K562 (cell line): Measurements from ENCODE around the gene SOHLH2. TPM values are rescaled to one million over a fixed set of nuclear protein-coding genes. Genes with fewer than 3 reads are reported as not detected.

Experiments used
- ATAC-seq: fragments of 200-7000 bp; cut with Tn5 transposase; 3 replicates; pipeline ENCODE4 v1.9.1; 2020; ENCODE audit warnings: moderate library complexity
- BruUV-seq: library from RNA; stranded (reverse); fragments of 400-500 nt; replicated peaks from 2 replicates; lab custom pipeline; 2021; lab: Mats Ljungman, UMichigan
- CTCF ChIA-PET: fragments of 300-600 bp; formaldehyde crosslinking; extraction: SDS; loops from one replicate; lab custom pipeline; 2021; ENCODE audit warnings: low intra/inter-chr PET ratio; lab: Yijun Ruan, JAX
- POLR2A ChIA-PET: fragments of 300-600, 350-650 bp; sonication (Branson Sonifier 250); formaldehyde crosslinking; extraction: SDS; loops from one replicate; lab custom pipeline; 2021; ENCODE audit warnings: antibody characterized with exemption, inconsistent platforms; lab: Yijun Ruan, JAX
- DNase-seq, 4 experiments: peaks; one replicate each; pipeline versions ENCODE4 v3.0.0 to v3.0.0-alpha.2; 2011 to 2018; ENCODE audit warnings: low spot score in 3 of 4, mixed read lengths in 3 of 4; ENCODE audit errors: extremely low read depth in 1 of 4
- FAIRE-seq: peaks from 2 replicates; lab custom pipeline; 2011; peaks lifted over from hg19 to GRCh38; lab: Jason Lieb, UNC
- H2AFZ ChIP-seq: 2 replicates; pipeline ENCODE4 v1.6.0; 2011; ENCODE audit warnings: low read depth, low read length, control low read depth, inconsistent platforms
- H3K27ac ChIP-seq: fragments of 200-600 bp; 3 replicates; pipeline ENCODE4 v1.8.0; 2011; ENCODE audit warnings: low read depth, mild to moderate bottlenecking, control low read depth, inconsistent platforms, low read length, moderate library complexity, mixed read lengths; ENCODE audit errors: extremely low read depth
- H3K27me3 ChIP-seq, 2 experiments: fragments of 300-600 bp in 1 of 2; 2 replicates in 1 of 2; 3 replicates in 1 of 2; pipeline versions ENCODE4 v1.6.0 to v1.8.0; 2011; ENCODE audit warnings: inconsistent platforms in 2 of 2, low read length in 2 of 2, mild to moderate bottlenecking in 1 of 2, mixed read lengths in 1 of 2, moderate library complexity in 1 of 2; ENCODE audit not compliant: control insufficient read depth in 2 of 2, insufficient read depth in 2 of 2
- H3K36me3 ChIP-seq: fragments of 300-600 bp; 3 replicates; pipeline ENCODE4 v1.8.0; 2011; ENCODE audit warnings: mild to moderate bottlenecking, low read length, inconsistent platforms; ENCODE audit not compliant: control insufficient read depth, insufficient read depth
- H3K4me1 ChIP-seq, 2 experiments: fragments of 200-600 bp in 1 of 2; replicated peaks in 1 of 2; 2 replicates in 1 of 2; 3 replicates in 1 of 2; pipeline versions ENCODE4 v1.5.1 to v1.8.0; 2011; ENCODE audit warnings: inconsistent platforms in 2 of 2, low read length in 2 of 2, mild to moderate bottlenecking in 1 of 2, mixed read lengths in 1 of 2, moderate library complexity in 1 of 2; ENCODE audit not compliant: control insufficient read depth in 2 of 2, insufficient read depth in 2 of 2
- H3K4me2 ChIP-seq: 2 replicates; pipeline ENCODE4 v1.6.1; 2011; ENCODE audit warnings: low read length, control low read depth, inconsistent platforms, mixed read lengths; ENCODE audit not compliant: insufficient read depth
- H3K4me3 ChIP-seq: fragments of 200-600 bp; sonication (generic), shearing (Covaris generic); 2 replicates; pipeline ENCODE4 v1.5.1; 2016; ENCODE audit warnings: control low read depth, inconsistent platforms
- H3K79me2 ChIP-seq: fragments of 200-600 bp; 3 replicates; pipeline ENCODE4 v1.8.0; 2011; ENCODE audit warnings: low read length, inconsistent platforms; ENCODE audit not compliant: control insufficient read depth, insufficient read depth
- H3K9ac ChIP-seq, 2 experiments: 2 replicates each; pipeline versions ENCODE4 v1.6.0 to v1.6.1; 2011; ENCODE audit warnings: low read depth in 2 of 2, low read length in 2 of 2, control low read depth in 1 of 2, inconsistent platforms in 1 of 2, mild to moderate bottlenecking in 1 of 2, mixed read lengths in 1 of 2; ENCODE audit not compliant: insufficient read depth in 1 of 2
- H3K9me1 ChIP-seq: one replicate; pipeline ENCODE4 v1.6.0; 2011; ENCODE audit warnings: inconsistent platforms, mild to moderate bottlenecking, low read length, moderate library complexity; ENCODE audit not compliant: control insufficient read depth, insufficient read depth
- H3K9me3 ChIP-seq: replicated peaks from 2 replicates; pipeline ENCODE4 v1.5.1; 2011; ENCODE audit warnings: low read depth, low read length, inconsistent platforms; ENCODE audit not compliant: control insufficient read depth, insufficient read depth
- H4K20me1 ChIP-seq: replicated peaks from 2 replicates; pipeline ENCODE4 v1.6.1; 2011; ENCODE audit warnings: low read length, inconsistent platforms, mixed read lengths; ENCODE audit not compliant: control insufficient read depth, insufficient read depth
- CBFA2T2 ChIP-seq: fragments of 450-650 bp; conservative IDR thresholded peaks from 2 replicates; pipeline ENCODE4 v1.6.1; 2017; ENCODE audit warnings: mild to moderate bottlenecking
- CTBP1 ChIP-seq: fragments of 450-650 bp; IDR thresholded peaks from 2 replicates; pipeline ENCODE4 v1.6.1; 2016; ENCODE audit warnings: borderline replicate concordance
- DACH1 ChIP-seq: fragments of 450-650 bp; IDR thresholded peaks from 2 replicates; pipeline ENCODE4 v1.6.1; 2018; ENCODE audit not compliant: partially characterized antibody
- E2F1 ChIP-seq: sonication (generic); formaldehyde crosslinking; IDR thresholded peaks from 2 replicates; pipeline ENCODE4 v1.8.1; 2023; ENCODE audit warnings: mild to moderate bottlenecking, missing genetic modification reagents, moderate library complexity
- ELK1 ChIP-seq: sonication (generic); formaldehyde crosslinking; IDR thresholded peaks from 2 replicates; pipeline ENCODE4 v1.8.1; 2022; ENCODE audit warnings: missing genetic modification reagents
- FOXO4 ChIP-seq: fragments of 450-650 bp; formaldehyde crosslinking; IDR thresholded peaks from 2 replicates; pipeline ENCODE4 v1.4.0; 2020; ENCODE audit warnings: mild to moderate bottlenecking, moderate library complexity
- FOXP4 ChIP-seq: sonication (generic); formaldehyde crosslinking; IDR thresholded peaks from 2 replicates; pipeline ENCODE4 v1.8.0; 2022; ENCODE audit warnings: mild to moderate bottlenecking, missing genetic modification reagents, borderline replicate concordance
- MAFF ChIP-seq: IDR thresholded peaks from 2 replicates; pipeline ENCODE4 v1.6.1; 2012; ENCODE audit warnings: low read length, improper control_type of control experiment
- MAFK ChIP-seq: IDR thresholded peaks from 2 replicates; pipeline ENCODE4 v1.6.1; 2011; ENCODE audit warnings: low read length, improper control_type of control experiment
- MEIS2 ChIP-seq: fragments of 450-650 bp; IDR thresholded peaks from 2 replicates; pipeline ENCODE4 v1.6.1; 2014; ENCODE audit warnings: mild to moderate bottlenecking; ENCODE audit not compliant: partially characterized antibody
- MTA2 ChIP-seq: fragments of 450-650 bp; IDR thresholded peaks from 2 replicates; pipeline ENCODE4 v1.6.1; 2016; ENCODE audit warnings: low read depth
- NFIC ChIP-seq: fragments of 450-650 bp; IDR thresholded peaks from 2 replicates; pipeline ENCODE4 v1.6.1; 2017; ENCODE audit warnings: mild to moderate bottlenecking, inconsistent platforms
- NR2F6 ChIP-seq: fragments of 450-650 bp; formaldehyde crosslinking; IDR thresholded peaks from 2 replicates; pipeline ENCODE4 v1.4.0; 2020; ENCODE audit warnings: mild to moderate bottlenecking
- POLR2AphosphoS5 ChIP-seq: IDR thresholded peaks from 2 replicates; pipeline ENCODE4 v1.6.1; 2011; ENCODE audit warnings: mild to moderate bottlenecking, low read depth, low read length, moderate library complexity; ENCODE audit not compliant: control insufficient read depth, insufficient read depth
- SOX6 ChIP-seq: fragments of 450-650 bp; IDR thresholded peaks from 2 replicates; pipeline ENCODE4 v1.6.1; 2014; ENCODE audit warnings: mild to moderate bottlenecking
- TCF3 ChIP-seq: sonication (generic); formaldehyde crosslinking; IDR thresholded peaks from 2 replicates; pipeline ENCODE4 v1.4.0; 2020; ENCODE audit warnings: mild to moderate bottlenecking, missing genetic modification reagents
- ZNF134 ChIP-seq: fragments of 250-450 bp; sonication (Bioruptor Pico); conservative IDR thresholded peaks from 2 replicates; pipeline ENCODE4 v1.4.0; 2020
- ZNF444 ChIP-seq: fragments of 250-450 bp; sonication (Bioruptor Pico); IDR thresholded peaks from 2 replicates; pipeline ENCODE4 v1.4.0; 2020; ENCODE audit warnings: mild to moderate bottlenecking, moderate library complexity
- ZNF668 ChIP-seq: fragments of 250-450 bp; sonication (Bioruptor Pico); IDR thresholded peaks from 2 replicates; pipeline ENCODE4 v1.8.0; 2022; ENCODE audit warnings: mild to moderate bottlenecking, inconsistent platforms
- WGBS: fragments of 100-300 bp; shearing (Covaris generic); methylation state at CpG from one replicate; pipeline ENCODE4 v1.1.6; 2016; ENCODE audit warnings: low coverage, mixed read lengths; ENCODE audit not compliant: insufficient coverage; ENCODE audit errors: missing lambda C conversion rate; 5-methylcytosine and 5-hydroxymethylcytosine counted together
- in situ Hi-C: fragments of 300-500 bp; cut with MboI; formaldehyde crosslinking; loops from 4 replicates; pipeline ENCODE4 v1.15.0; 2018; ENCODE audit warnings: inconsistent platforms, mixed read lengths
- intact Hi-C: fragments of 100-400 bp; cut with micrococcal nuclease; formaldehyde crosslinking; loops from 2 replicates; pipeline ENCODE4 v1.14.2; 2022
- polyA plus RNA-seq, 8 experiments: library from polyadenylated mRNA; depleted of rRNA in 4 of 8; stranded (reverse) in 5 of 8; unstranded in 3 of 8; fragments of >200 nt; fragmentation: Nextera tagmentation in 2 of 8; fragmentation: Illumina TruSeq in 1 of 8; extraction: Ambion mirVana in 2 of 8; extraction: Trizol in 1 of 8; gene quantifications; 2 replicates each; pipeline versions ENCODE4 v1.2.1 to v1.2.3, GENCODE V29; 2011 to 2014; ENCODE audit warnings: inconsistent platforms in 1 of 8, missing spikeins in 1 of 8
- total RNA-seq, 7 experiments: library from RNA; depleted of rRNA in 6 of 7; stranded (reverse); fragments of >200 nt in 6 of 7; fragmentation: Illumina TruSeq in 2 of 7; extraction: Trizol in 2 of 7; gene quantifications; 2 replicates each; pipeline versions ENCODE4 v1.2.1 to v1.2.3, GENCODE V29; 2011 to 2021; ENCODE audit warnings: low replicate concordance in 1 of 7

The SOHLH2 gene
- total and polyA plus RNA-seq, 9 of the 15 experiments (the other 6 are each of a cell fraction or from before 2014, with no cell fraction given): 10.3 to 26.7 (median 17.0) TPM

- TF ChIP-seq FOXO4 (no peak), CTBP1 (no peak), MEIS2 (peak; percentile 57), ZNF668 (CRISPR knock-in tag) (no peak), CBFA2T2 (peak; percentile 80), TCF3 (CRISPR knock-in tag) (peak; percentile 67), ZNF444 (CRISPR knock-in tag) (no peak), POLR2AphosphoS5 (peak; percentile 43; the same call in 1 of the 2 replicates), NFIC (peak; percentile 26; the same call in 1 of the 2 replicates), MTA2 (0 out of 2 replicates have a peak, but pooled peaks have one; percentile 30)
- TF ChIP-seq, all 486 proteins: peak for 17
Measured at GRCh38 chr13:36212789-36213188, 1.6 kb downstream of the SOHLH2 start (continued).

GRCh38 chr13:36211567-36211966 lies 2.8 kb downstream of the SOHLH2 start:
- ChIA-PET CTCF (no interaction called here), POLR2A (no interaction called here)
- WGBS: 46% methylated on average over 4 of the region's 4 CpGs
- DNase-seq (no peak), ATAC-seq (no peak), FAIRE-seq (no peak)
- in situ Hi-C loops: no loop called here
- H3K27me3 ChIP-seq: no peaks in the 10 kb centered on the region
- no peak overlapping the region for H2AFZ ChIP-seq
- no peak overlapping the region for H3K9ac ChIP-seq
- no peaks in the 10 kb centered on the region for H4K20me1 ChIP-seq
- peaks cover 2% of the 10 kb centered on the region; the same call in 2 of the 3 replicates for H3K79me2 ChIP-seq
- H3K4me1 ChIP-seq: peaks cover 0 to 8% of the 10 kb centered on the region in 2 experiments; a peak in 2 of 5 replicates
- no peaks in the 10 kb centered on the region for H3K9me1 ChIP-seq
- H3K27ac ChIP-seq: no peak overlapping the region
- BruUV-seq: no TSS peak
- no peaks in the 10 kb centered on the region for H3K36me3 ChIP-seq
- no peak overlapping the region for H3K4me2 ChIP-seq
- intact Hi-C loops: no loop called here
- no peak overlapping the region for H3K4me3 ChIP-seq
- H3K9me3 ChIP-seq: peaks cover 7% of the 10 kb centered on the region
- 0 out of 2 replicates have a peak, but pooled peaks have one; percentile 9 for TF ChIP-seq MAFK
- no peak for TF ChIP-seq DACH1
- TF ChIP-seq ELK1 (CRISPR knock-in tag): no peak
- TF ChIP-seq MAFF: peak; percentile 42; the same call in 1 of the 2 replicates
- no peak for TF ChIP-seq NR2F6 (CRISPR knock-in tag)
- no peak for TF ChIP-seq SOX6
- TF ChIP-seq FOXP4 (CRISPR knock-in tag): no peak
- TF ChIP-seq ZNF134 (CRISPR knock-in tag): no peak
- no peak for TF ChIP-seq E2F1
